ENCODE results near the gene BCAS3. TPM values are rescaled to one million over a fixed set of nuclear protein-coding genes. Genes with fewer than 3 reads are reported as not detected.

Gene BCAS3
- total RNA-seq, 4 donors from 2014 or later: 20.7 to 76.3 (median 39.8) TPM

DNA sequence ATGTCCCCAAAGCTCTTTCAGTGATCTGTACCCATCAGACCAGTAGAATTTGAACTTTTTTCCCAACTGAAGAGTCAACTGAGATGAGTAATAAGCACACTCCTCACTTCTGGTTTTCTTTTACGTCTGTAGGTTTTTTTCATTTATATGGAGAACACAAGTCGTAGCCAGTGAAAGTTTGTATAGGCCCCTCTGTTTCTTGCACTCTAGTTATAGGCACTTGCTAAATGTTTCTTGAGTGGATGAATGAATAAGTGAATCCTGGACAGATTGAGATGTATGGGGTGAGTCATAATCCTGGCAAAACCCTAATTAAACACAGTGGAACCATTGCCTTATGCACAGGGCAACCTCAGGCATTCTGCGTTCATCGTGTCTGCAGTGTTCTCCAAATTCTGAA lies 528.3 kb downstream of the BCAS3 start:
- Histone ChIP-seq H3K4me1 (peaks cover 0 to 11% (median 0%) of the 10 kb centered on the region in 4 donors), H3K27me3 (no peaks in the 10 kb centered on the region), H3K36me3 (no peaks in the 10 kb centered on the region), H3K4me3 (no peak overlapping the region), H3K27ac (peak overlapping the region in 1 of 4 donors; percentile 24), H3K9me3 (no peaks in the 10 kb centered on the region)
- intact Hi-C loops (cut with DNase I; ENCODE audit: low total_unique reads): no loop called here
- in situ Hi-C loops (cut with MboI; ENCODE audit: low pct_ligation_motif_present in 1 of 4, low pct_unique_long_range_greater_than_20kb in 1 of 4, low sequenced_read_pairs in 3 of 4): no loop called here
- WGBS, 2 donors (ENCODE audit: low coverage in 1 of 2): 90 to 91% methylated on average over 4 of the region's 4 CpGs
- no peak for TF ChIP-seq EP300 (IDR thresholded peaks at IDR 0.05; ENCODE audit: low read depth)
- TF ChIP-seq, protein P1, sequence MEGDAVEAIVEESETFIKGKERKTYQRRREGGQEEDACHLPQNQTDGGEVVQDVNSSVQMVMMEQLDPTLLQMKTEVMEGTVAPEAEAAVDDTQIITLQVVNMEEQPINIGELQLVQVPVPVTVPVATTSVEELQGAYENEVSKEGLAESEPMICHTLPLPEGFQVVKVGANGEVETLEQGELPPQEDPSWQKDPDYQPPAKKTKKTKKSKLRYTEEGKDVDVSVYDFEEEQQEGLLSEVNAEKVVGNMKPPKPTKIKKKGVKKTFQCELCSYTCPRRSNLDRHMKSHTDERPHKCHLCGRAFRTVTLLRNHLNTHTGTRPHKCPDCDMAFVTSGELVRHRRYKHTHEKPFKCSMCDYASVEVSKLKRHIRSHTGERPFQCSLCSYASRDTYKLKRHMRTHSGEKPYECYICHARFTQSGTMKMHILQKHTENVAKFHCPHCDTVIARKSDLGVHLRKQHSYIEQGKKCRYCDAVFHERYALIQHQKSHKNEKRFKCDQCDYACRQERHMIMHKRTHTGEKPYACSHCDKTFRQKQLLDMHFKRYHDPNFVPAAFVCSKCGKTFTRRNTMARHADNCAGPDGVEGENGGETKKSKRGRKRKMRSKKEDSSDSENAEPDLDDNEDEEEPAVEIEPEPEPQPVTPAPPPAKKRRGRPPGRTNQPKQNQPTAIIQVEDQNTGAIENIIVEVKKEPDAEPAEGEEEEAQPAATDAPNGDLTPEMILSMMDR (IDR thresholded peaks at IDR 0.05): no peak
- TF ChIP-seq POLR2A (IDR thresholded peaks at IDR 0.05): no peak
- no peak for TF ChIP-seq POLR2AphosphoS5 (IDR thresholded peaks at IDR 0.05)
- DNase-seq: no peak

- Histone ChIP-seq H3K4me1 (peaks cover 0 to 11% (median 0%) of the 10 kb centered on the region in 4 donors), H3K4me3 (no peak overlapping the region), H3K27me3 (no peaks in the 10 kb centered on the region), H3K27ac (no peak overlapping the region), H3K9me3 (no peaks in the 10 kb centered on the region), H3K36me3 (no peaks in the 10 kb centered on the region)
- in situ Hi-C loops (cut with MboI; ENCODE audit: low pct_ligation_motif_present in 1 of 4, low pct_unique_long_range_greater_than_20kb in 1 of 4, low sequenced_read_pairs in 3 of 4): no loop called here
- TF ChIP-seq EP300 (IDR thresholded peaks at IDR 0.05; ENCODE audit: low read depth) (no peak), POLR2A (IDR thresholded peaks at IDR 0.05) (no peak)
- 86 to 90% methylated on average over 5 of the region's 5 CpGs for WGBS, 2 donors (ENCODE audit: low coverage in 1 of 2)
- no peak for DNase-seq
- intact Hi-C loops (cut with DNase I; ENCODE audit: low total_unique reads): no loop called here
These were observed 529.3 kb downstream of the BCAS3 start for GRCh38 chr17:61206922-61207321.

- no peak for DNase-seq
- no peaks in the 10 kb centered on the region for H3K36me3 ChIP-seq
- H3K4me1 ChIP-seq: peaks cover 0 to 11% (median 0%) of the 10 kb centered on the region in 4 donors
- H3K4me3 ChIP-seq: no peak overlapping the region
- 69 to 71% methylated on average over 6 of the region's 6 CpGs for WGBS, 2 donors (ENCODE audit: low coverage in 1 of 2)
- intact Hi-C loops (cut with DNase I; ENCODE audit: low total_unique reads): no loop called here
- H3K9me3 ChIP-seq: no peaks in the 10 kb centered on the region
- H3K27me3 ChIP-seq: no peaks in the 10 kb centered on the region
- in situ Hi-C loops (cut with MboI; ENCODE audit: low pct_ligation_motif_present in 1 of 4, low pct_unique_long_range_greater_than_20kb in 1 of 4, low sequenced_read_pairs in 3 of 4): no loop called here
- TF ChIP-seq, protein P1 (IDR thresholded peaks at IDR 0.05): no peak
- TF ChIP-seq EP300 (IDR thresholded peaks at IDR 0.05; ENCODE audit: low read depth) (no peak), POLR2AphosphoS5 (IDR thresholded peaks at IDR 0.05) (no peak), POLR2A (IDR thresholded peaks at IDR 0.05) (no peak)
- peak overlapping the region; percentile 28 to 61 (median 56) for H3K27ac ChIP-seq
These were observed 530.9 kb downstream of the BCAS3 start for GRCh38 chr17:61208301-61209105.

- Histone ChIP-seq H3K27ac (peak overlapping the region; percentile 28 to 61 (median 56)), H3K4me3 (no peak overlapping the region), H3K9me3 (no peaks in the 10 kb centered on the region), H3K36me3 (no peaks in the 10 kb centered on the region), H3K4me1 (peaks cover 0 to 11% (median 0%) of the 10 kb centered on the region in 4 donors), H3K27me3 (no peaks in the 10 kb centered on the region)
- TF ChIP-seq, protein P1 (IDR thresholded peaks at IDR 0.05): no peak
- WGBS, 2 donors (ENCODE audit: low coverage in 1 of 2): 59 to 69% methylated on average over 4 of the region's 4 CpGs
- intact Hi-C loops (cut with DNase I; ENCODE audit: low total_unique reads) (no loop called here), in situ Hi-C loops (cut with MboI; ENCODE audit: low pct_ligation_motif_present in 1 of 4, low pct_unique_long_range_greater_than_20kb in 1 of 4, low sequenced_read_pairs in 3 of 4) (no loop called here)
- no peak for DNase-seq
These were observed 531.4 kb downstream of the BCAS3 start for GRCh38 chr17:61209106-61209439.

Measured in transverse colon (tissue), 4 donors.